HepG2 (cell line): ENCODE data around the gene ERF. TPM values are rescaled to one million over a fixed set of nuclear protein-coding genes. Genes with fewer than 3 reads are reported as not detected.

Source experiments
- ATF7-NPFF ChIP-seq: sonication (generic); formaldehyde crosslinking; IDR thresholded peaks from 2 replicates; pipeline ENCODE4 v1.8.1; 2023; ENCODE audit warnings: mild to moderate bottlenecking, low read depth, missing genetic modification reagents, moderate library complexity
- CREB3 ChIP-seq: sonication (generic); formaldehyde crosslinking; IDR thresholded peaks from 2 replicates; pipeline ENCODE4 v1.5.0; 2020; ENCODE audit warnings: missing genetic modification reagents
- DNMT3B ChIP-seq: conservative IDR thresholded peaks from 2 replicates; pipeline ENCODE4 v1.6.1; 2016; ENCODE audit warnings: missing biosample characterization, control low read depth
- ELF1 ChIP-seq: sonication (generic); formaldehyde crosslinking; IDR thresholded peaks from 2 replicates; pipeline ENCODE4 v1.4.0; 2020; ENCODE audit warnings: missing genetic modification reagents
- HDAC1 ChIP-seq: sonication (generic); formaldehyde crosslinking; IDR thresholded peaks from 2 replicates; pipeline ENCODE4 v1.5.1; 2020; ENCODE audit warnings: mild to moderate bottlenecking, missing genetic modification reagents
- IRF2 ChIP-seq: IDR thresholded peaks from 2 replicates; pipeline ENCODE4 v1.6.1; 2018; ENCODE audit warnings: missing genetic modification reagents, missing compliant biosample characterization
- MED13 ChIP-seq: sonication (generic); formaldehyde crosslinking; IDR thresholded peaks from 2 replicates; pipeline ENCODE4 v1.5.0; 2020; ENCODE audit warnings: missing genetic modification reagents
- MXD3 ChIP-seq: IDR thresholded peaks from 2 replicates; pipeline ENCODE4 v1.6.1; 2016; ENCODE audit warnings: mild to moderate bottlenecking, missing biosample characterization, missing genetic modification reagents
- MYPOP ChIP-seq: sonication (generic); formaldehyde crosslinking; IDR thresholded peaks from 2 replicates; pipeline ENCODE4 v1.8.1; 2023; ENCODE audit warnings: mild to moderate bottlenecking, moderate library complexity, missing genetic modification reagents
- NRL ChIP-seq: sonication (generic); formaldehyde crosslinking; IDR thresholded peaks from 2 replicates; pipeline ENCODE4 v1.5.0; 2020; ENCODE audit warnings: missing genetic modification reagents, mild to moderate bottlenecking, moderate library complexity, borderline replicate concordance
- PLRG1 ChIP-seq: fragments of 450-650 bp; conservative IDR thresholded peaks from 2 replicates; pipeline ENCODE4 v1.6.1; 2016
- RBM39 ChIP-seq: fragments of 200-400 bp; formaldehyde crosslinking; IDR thresholded peaks from one replicate; pipeline ENCODE4 v1.6.1; 2018; ENCODE audit warnings: antibody characterized with exemption, mild to moderate bottlenecking, low read depth, low read length; ENCODE audit not compliant: poor library complexity, severe bottlenecking
- SMAD3 ChIP-seq: sonication (generic); formaldehyde crosslinking; IDR thresholded peaks from 2 replicates; pipeline ENCODE4 v1.4.0; 2020; ENCODE audit warnings: missing genetic modification reagents
- SMYD3 ChIP-seq: sonication (generic); formaldehyde crosslinking; IDR thresholded peaks from 2 replicates; pipeline ENCODE4 v1.8.1; 2023; ENCODE audit warnings: mild to moderate bottlenecking, missing genetic modification reagents
- TARDBP ChIP-seq: sonication (generic); formaldehyde crosslinking; IDR thresholded peaks from 2 replicates; pipeline ENCODE4 v1.8.0; 2022; ENCODE audit warnings: mild to moderate bottlenecking, missing genetic modification reagents
- TEAD3 ChIP-seq: optimal IDR thresholded peaks from 2 replicates; pipeline ENCODE3; 2016; ENCODE audit warnings: borderline replicate concordance
- THAP7 ChIP-seq: sonication (generic); formaldehyde crosslinking; IDR thresholded peaks from 2 replicates; pipeline ENCODE4 v1.8.1; 2023; ENCODE audit warnings: mild to moderate bottlenecking, missing genetic modification reagents
- ZBTB20 ChIP-seq: sonication (generic); formaldehyde crosslinking; IDR thresholded peaks from 2 replicates; pipeline ENCODE4 v1.8.1; 2023; ENCODE audit warnings: missing genetic modification reagents, low read depth, mild to moderate bottlenecking, borderline replicate concordance
- ZNF382 ChIP-seq: sonication (generic); formaldehyde crosslinking; IDR thresholded peaks from 2 replicates; pipeline ENCODE4 v1.5.0; 2020; ENCODE audit warnings: missing genetic modification reagents, mild to moderate bottlenecking, borderline replicate concordance
- ZNF510 ChIP-seq: sonication (generic); formaldehyde crosslinking; IDR thresholded peaks from 2 replicates; pipeline ENCODE4 v1.4.0; 2020; ENCODE audit warnings: low read depth, mild to moderate bottlenecking, missing genetic modification reagents
- ZNF580 ChIP-seq: IDR thresholded peaks from 2 replicates; pipeline ENCODE4 v1.6.1; 2016; ENCODE audit warnings: low read depth, borderline replicate concordance
- ZNF615 ChIP-seq: sonication (generic); formaldehyde crosslinking; IDR thresholded peaks from 2 replicates; pipeline ENCODE4 v1.5.0; 2020; ENCODE audit warnings: mild to moderate bottlenecking, missing genetic modification reagents, borderline replicate concordance
- ZNF703 ChIP-seq: sonication (generic); formaldehyde crosslinking; IDR thresholded peaks from 2 replicates; pipeline ENCODE4 v1.5.1; 2020; ENCODE audit warnings: missing genetic modification reagents, mild to moderate bottlenecking, moderate library complexity, borderline replicate concordance
- polyA plus RNA-seq, 8 experiments: library from polyadenylated mRNA; depleted of rRNA in 3 of 8; stranded (reverse) in 7 of 8; unstranded in 1 of 8; fragments of >200 nt; fragmentation: Illumina TruSeq in 4 of 8; extraction: Trizol in 4 of 8; gene quantifications; 2 replicates each; pipeline versions ENCODE4 v1.2.1 to v1.2.3, GENCODE V29; 2011 to 2016; ENCODE audit warnings: low read depth in 4 of 8, missing spikeins in 1 of 8, mixed read lengths in 1 of 8; ENCODE audit not compliant: insufficient read depth in 1 of 8
- total RNA-seq, 5 experiments: library from RNA; depleted of rRNA; stranded (reverse); fragments of >200 nt; fragmentation: Illumina TruSeq; extraction: Trizol; gene quantifications; 2 replicates each; pipeline ENCODE4 v1.2.3, GENCODE V29; 2016; ENCODE audit warnings: low read depth in 1 of 5

Gene ERF
- total and polyA plus RNA-seq, 2 of the 13 experiments (the other 11 are each of a cell fraction or from before 2014, with no cell fraction given), result 67.1 to 69.9 TPM

GRCh38 chr19:42246143-42246921, 8.6 kb downstream of the ERF start (continued):
- no peak for TF ChIP-seq THAP7 (CRISPR knock-in tag)
- no peak for TF ChIP-seq NRL (CRISPR knock-in tag)
- no peak for TF ChIP-seq ATF7-NPFF (CRISPR knock-in tag)
- no peak for TF ChIP-seq HDAC1 (CRISPR knock-in tag)
- no peak for TF ChIP-seq ELF1 (CRISPR knock-in tag)
- TF ChIP-seq MYPOP (CRISPR knock-in tag), result no peak
- peak; percentile 41; the same call in 1 of the 2 replicates for TF ChIP-seq MXD3 (CRISPR knock-in tag)
- no peak for TF ChIP-seq MED13
- no peak for TF ChIP-seq RBM39
- no peak for TF ChIP-seq ZBTB20 (CRISPR knock-in tag)
- TF ChIP-seq SMAD3 (CRISPR knock-in tag), result no peak
- TF ChIP-seq IRF2 (CRISPR knock-in tag), result no peak
- no peak for TF ChIP-seq PLRG1
- no peak for TF ChIP-seq ZNF703 (CRISPR knock-in tag)
- no peak for TF ChIP-seq DNMT3B (CRISPR knock-in tag)
- no peak for TF ChIP-seq CREB3 (CRISPR knock-in tag)
- 0 out of 2 replicates have a peak, but pooled peaks have one; percentile 45 for TF ChIP-seq TARDBP
- TF ChIP-seq ZNF615 (CRISPR knock-in tag), result no peak
- TF ChIP-seq ZNF382 (CRISPR knock-in tag), result no peak
- no peak for TF ChIP-seq SMYD3 (CRISPR knock-in tag)
- TF ChIP-seq ZNF580 (CRISPR knock-in tag), result no peak
- TF ChIP-seq TEAD3 (CRISPR knock-in tag), result peak; percentile 49
- no peak for TF ChIP-seq ZNF510
